NCI-H748 treated with DMSO at 0.1 percent for 48 hours (cell line): ENCODE results near the gene MED13L.
"Not testable (repeated sequence)": the region's sequence is repeated elsewhere in the genome, so short reads cannot be mapped to it uniquely, and the experiment has no call there.

Source experiments
- DNase-seq: peaks from one replicate; lab custom pipeline; 2025; lab: John Stamatoyannopoulos, UW

Gene MED13L

DNA sequence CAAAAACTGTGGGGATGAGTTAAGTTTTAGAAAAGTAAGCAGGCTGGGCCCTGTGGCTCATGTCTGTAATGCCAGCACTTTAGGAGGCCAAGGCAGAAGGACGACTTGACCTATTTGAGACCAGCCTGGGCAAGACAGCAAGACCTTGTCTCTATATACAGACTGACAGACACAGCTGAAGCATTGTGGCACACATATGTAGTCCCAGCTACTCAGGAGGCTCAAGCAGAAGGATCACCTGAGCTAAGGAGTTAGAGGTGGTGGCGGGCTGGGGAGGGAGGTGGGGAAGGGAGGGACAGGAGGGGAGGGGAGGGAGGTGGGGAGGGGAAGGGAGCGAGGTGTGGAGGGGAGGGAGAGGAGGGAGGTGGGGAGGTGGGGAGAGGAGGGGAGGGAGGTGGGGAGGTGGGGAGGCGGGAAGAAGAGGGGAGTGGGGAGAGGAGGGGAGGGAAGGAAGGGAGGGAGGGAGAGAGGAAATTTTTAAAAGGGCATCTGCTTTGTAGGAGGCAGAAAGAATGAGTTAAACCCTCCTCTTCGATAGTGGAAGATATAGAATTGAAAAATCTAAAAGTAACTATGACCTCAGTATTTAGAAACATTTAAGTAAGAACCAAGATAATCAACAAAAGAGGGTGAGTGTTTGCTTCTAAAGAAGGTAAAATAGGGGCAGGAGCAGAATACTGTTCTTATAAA lies 30.9 kb downstream of the MED13L start:
- DNase-seq, result no peak

DNA sequence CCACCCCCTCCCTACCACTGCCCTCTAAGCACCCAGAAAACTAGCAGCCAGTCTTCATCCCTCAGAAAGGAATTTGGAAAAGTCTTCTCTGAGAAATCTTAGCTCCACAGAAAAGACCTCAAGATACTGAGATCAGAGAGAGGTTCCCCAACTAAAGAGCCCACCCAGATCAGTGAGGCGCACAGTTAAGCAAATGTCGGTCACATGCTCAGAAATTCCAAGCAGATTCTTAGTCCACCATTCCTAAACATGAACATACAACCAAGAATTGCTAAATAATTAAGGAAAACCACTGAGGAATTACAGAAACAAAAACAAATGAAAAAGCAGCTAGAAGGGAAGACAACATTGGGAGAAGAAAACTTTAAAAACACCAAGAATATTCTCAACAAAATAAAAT lies 32.3 kb downstream of the MED13L start:
- DNase-seq, result no peak

DNA sequence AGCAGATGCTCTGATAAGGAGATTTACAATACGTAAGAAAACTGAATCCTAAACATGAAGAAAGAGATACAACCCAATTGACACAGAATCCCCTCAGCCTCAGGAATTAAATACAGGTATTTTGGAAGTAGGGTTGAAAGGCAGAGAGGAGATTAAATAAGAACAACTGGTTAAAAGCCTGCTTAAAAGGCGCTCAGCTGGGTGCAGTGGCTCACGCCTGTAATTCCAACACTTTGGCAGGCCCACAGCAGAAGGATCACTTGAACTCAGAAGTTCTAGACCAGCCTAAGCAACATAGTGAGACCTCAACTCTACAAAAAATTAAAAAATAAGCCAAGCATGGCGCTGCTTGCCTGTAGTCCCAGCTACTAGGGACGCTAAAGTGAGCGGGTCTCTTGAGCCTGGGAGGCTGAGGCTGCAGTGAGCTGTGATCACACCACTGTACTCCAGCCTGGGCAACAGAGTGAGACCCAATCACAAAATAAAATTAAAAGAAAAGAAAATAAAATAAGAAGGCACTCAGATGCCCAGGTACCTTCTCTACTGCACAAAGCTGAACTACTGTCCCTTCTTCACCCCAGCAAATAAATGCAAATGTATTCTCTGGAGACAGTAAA lies 32.9 kb downstream of the MED13L start:
- DNase-seq, result no peak

DNA sequence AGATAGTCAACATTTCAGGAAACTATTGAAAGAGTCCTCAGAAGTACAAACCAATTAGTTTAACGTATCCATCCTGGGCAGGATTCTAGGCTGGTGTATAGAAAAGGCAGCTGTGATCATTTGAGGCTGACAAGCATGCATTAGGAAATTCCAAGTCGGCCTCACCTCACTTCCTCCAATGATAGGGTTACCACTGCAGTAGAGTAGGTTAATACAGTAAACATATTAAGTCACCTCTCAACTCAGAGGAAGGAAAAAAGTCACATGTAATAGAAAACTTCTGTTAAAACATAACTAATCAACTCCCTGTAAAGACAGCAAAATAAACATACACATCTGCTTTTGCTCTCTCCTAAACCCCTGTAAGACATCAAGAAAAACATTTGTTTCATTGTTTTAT lies 33.5 kb downstream of the MED13L start:
- no peak for DNase-seq

DNA sequence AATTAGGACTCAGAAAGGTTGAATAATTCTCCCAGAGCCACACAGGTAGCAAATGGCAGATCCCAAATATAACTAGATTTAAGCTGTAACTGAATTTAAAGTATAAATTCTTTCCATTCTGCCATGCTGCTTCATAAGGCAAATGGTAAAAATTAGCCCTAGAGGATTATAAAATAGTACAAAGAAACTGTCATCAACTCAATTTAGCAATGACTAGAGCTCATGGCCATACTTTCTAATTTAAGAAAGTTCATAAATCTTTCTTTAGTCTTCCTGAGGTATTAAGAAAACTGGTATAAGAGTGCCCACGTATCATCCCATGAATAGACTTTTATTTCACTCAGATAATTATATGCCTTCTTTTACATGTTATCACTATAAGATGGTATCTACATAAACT lies 34.8 kb downstream of the MED13L start:
- no peak for DNase-seq

DNA sequence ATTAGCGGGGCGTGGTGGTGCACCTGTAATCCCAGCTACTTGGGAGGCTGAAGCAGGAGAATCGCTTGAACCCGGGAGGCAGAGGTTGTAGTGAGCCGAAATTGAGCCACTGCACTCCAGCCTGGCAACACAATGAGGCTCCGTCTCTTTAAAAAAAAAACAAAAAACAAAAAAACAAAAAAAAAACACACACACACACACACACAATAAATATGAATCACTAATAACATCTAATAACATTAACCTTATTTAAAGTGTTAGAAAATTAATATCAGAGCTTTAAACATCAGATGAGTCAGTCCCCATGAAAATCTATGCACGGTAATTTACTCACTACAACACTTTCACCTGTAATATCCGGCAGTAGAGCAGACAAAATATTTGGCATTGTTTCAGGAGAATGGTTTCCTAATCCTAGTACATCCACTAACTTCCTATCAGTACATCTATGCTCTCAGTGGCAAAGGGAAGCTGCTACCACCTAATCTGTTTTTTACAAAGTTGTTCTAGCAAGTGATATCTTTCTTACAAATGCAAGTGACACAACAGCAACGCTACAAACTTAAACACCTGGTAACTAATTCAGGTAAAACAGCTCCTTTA lies 36.2 kb downstream of the MED13L start:
- no peak for DNase-seq

DNA sequence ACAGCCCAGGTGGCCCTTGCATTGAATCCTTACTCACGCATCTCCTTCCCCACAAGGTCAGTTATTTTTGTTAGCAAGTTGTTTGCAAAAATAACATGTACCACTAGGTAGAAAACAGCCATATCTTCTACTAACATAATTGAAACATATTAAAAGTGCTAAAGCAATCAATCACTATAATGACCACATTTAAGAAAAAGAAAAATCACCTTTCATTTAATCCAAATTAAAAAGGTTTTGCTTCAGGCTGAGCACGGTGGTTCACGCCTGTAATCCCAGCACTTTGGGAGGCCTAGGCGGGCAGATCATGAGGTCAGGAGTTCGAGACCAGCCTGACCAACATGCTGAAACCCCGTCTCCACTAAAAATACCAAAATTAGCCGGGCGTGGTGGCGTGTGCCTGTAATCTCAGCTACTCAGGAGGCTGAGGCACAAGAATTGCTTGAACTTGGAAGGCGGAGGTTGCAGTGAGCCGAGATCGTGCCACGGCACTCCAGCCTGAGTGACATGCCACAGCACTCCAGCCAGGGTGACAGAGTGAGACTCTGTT lies 38.8 kb downstream of the MED13L start:
- DNase-seq, result not testable (repeated sequence)

DNA sequence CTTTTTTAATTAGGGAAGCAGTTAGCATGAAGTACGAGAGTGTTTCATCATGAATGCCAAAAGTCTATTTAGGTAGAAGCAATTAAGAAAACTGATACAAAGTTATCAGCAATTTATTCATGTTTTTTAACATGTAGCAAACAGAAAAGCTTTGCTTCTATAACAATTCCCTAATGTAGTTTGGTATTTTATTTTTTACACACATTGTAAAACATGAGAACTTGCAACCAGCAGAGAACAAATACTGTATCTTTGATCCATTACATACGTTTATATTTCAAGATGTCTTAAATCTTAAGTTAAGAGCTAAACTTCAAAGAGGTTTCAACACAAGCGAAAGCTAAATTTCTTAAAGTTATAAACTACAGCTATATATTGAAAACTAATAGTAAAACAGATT lies 39.3 kb downstream of the MED13L start:
- DNase-seq, result no peak

DNA sequence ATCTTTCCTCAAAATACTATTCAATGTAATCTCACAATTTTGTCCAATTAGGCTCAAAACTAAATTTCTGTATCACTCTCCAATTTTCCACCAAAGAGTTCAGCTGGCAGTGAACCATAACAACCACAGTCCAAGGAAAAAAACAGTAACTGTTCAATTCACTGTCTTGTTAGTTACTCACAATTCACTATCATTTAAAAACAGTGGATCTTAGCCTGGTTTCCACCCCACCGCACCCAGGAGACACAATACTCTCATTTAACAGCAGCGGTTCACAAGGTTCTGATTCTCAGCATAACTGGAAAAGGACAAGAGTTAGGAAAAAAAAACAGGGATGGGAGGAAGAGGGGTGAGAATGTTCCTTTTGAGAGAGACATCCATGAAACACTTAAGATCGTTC lies 40.5 kb downstream of the MED13L start:
- DNase-seq, result no peak

DNA sequence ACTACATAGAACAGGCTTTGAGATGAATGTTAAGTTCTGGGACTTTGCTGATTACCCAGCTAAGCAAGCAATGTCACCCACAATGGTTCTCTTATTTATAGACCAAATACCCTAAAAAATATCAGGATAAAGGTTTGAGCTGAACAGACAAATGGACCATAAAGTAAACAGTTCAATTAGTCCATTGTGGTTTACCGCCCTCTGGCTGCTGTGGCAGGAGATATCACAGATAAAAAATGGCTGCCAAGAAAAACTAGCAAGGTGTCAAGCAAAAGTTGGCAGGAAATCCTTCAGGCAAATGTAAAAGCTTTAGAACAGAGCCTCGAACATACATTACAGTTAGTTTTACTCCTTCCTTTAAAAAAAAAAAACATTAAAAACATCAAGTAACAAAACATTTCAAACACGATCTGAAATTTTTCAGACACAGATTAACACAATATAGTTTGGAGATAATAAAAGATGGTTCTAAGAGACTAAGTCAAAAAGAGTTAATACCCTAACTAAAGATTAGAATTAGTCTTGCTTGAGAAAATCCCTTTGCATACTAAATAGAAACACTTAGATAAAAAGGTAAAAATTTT lies 41.3 kb downstream of the MED13L start:
- peak; percentile 19 for DNase-seq

DNA sequence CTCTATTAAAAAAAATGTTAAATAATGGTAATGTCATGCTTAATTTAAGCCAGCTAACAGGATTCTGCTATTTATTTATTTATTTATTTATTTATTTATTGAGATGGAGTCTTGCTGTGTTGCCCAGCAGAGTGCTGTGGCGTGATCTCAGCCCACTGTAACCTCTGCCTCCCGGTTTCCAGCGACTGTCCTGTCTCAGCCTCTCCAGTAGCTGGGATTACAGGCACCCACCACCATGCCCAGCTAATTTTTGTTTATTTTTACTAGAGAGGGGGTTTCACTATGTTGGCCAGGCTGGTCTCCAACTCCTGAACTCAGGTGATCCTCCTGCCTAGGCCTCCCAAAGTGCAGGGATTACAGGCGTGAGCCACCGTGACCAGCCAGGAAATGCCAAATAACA lies 43.3 kb downstream of the MED13L start:
- not testable (repeated sequence) for DNase-seq

DNA sequence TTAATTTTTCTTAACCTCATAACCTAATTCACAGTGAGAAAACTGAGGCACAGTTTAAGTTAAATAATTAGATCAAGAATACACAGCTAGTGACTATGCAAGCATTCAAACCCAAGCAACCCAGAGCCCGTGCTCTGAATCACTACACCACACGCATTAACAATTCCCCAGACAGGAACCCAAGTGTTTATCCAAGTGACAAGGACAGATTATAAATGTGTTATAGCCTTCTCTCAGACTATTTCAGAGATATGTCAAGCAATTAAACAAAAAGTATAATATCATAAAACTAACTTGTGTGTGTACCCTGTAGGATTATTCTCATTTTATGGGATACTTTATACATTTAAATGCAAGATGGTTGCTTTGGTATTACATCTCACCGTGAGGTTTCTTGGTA lies 43.8 kb downstream of the MED13L start:
- DNase-seq, result no peak

DNA sequence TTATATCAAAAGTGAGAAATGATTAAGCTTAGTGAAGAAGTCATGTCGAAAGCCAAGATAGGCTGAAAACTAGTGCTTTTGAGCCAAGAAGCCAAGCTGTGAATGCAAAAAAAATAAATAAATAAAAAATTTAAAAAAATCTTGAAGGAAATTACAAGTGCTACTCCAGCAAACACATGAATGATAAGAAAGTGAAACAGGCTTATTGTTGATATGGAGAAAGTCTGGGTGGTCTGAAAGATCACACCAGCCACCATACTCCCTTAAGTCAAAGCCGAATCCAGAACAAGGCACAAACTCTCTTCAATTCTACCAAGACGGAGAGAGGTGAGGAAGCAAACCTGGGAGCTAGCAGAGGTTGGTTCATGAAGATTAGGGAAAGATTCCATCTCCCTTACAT lies 49.7 kb downstream of the MED13L start:
- DNase-seq, result no peak

DNA sequence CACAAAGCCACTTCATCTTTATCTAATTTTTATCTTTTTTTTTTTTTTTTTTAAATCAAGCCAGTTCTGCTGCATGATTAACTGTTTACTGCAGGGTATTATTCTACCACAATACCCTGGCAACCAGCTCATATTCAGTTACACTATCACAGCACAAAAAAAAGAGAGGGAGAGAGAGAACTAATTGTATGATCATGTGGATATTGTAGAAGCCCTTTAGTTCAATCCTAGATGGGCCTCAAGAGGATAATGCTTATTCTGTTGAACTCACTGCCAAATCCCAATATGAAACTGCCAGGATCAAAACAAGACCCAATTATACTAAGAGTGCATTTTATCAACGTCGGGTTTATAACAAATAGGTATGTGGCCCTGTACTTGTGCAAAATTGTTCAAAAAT lies 51.5 kb downstream of the MED13L start:
- DNase-seq, result peak; percentile 28

DNA sequence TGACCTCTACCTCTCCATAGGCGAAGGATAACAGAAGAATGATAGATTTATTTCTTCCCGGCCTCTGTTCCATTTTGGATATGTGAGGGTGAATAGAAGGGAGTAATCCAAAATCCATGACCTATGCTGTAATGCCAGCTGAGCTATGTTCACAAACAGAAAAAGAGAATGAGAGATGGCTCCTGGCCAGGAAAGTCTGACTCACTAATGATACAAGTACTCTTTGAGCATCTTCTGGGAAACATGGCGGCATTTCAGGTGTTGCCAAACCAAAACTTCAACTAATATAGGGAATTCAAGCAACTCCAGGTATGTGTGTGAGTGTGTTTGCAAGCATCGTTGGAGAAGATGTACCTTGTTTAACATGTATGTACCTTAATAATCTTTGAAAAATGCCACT lies 55.1 kb downstream of the MED13L start:
- no peak for DNase-seq

DNA sequence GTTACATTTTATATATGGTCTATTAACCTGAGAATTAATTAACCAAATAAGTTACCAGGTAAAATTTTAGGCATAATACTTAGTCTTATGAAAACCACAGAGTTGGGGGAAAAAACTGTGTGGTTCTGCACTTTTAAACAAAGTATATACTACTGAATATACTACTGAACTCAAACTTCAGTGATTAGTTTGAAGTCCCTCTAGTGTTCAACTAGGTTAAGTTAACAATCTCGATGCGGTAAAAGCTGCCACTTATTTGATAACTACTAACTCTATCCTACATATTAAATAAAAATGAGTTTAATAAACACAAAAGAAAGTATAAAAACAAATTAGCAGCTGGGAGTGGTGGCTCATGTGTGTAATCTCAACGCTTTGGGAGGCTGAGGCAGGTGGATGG lies 56.7 kb downstream of the MED13L start:
- DNase-seq, result no peak

DNA sequence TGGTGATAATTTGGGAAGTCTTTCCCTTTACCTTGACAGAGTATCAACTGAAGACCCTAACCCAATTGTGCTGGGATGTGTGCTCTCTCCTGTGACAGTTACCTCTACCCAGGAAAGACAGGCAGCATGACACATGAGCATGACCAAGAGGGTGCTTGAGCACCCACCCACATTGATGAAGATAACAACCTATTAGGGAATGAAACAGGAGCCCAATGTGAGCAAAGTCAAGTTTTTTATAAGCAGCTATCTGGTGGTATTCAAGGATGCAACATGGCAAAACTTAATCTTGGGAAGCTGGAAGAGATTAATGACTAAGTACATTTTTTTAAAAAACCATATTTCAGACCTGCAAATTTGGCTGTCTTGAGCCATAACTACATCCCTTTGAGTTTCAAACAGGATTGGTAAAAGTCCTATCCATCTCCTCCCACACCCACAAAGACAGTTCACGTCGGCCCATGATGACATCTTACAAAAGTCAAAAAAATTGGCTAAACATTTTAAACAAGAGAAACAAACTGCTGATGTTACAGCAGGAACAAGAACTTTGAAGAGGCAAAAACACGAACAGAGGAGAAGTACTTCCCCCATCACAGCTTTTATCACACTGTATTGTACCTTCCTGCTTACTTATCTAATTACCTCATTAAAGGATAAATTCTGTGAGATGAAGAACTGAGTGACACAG lies 60.3 kb downstream of the MED13L start:
- no peak for DNase-seq

DNA sequence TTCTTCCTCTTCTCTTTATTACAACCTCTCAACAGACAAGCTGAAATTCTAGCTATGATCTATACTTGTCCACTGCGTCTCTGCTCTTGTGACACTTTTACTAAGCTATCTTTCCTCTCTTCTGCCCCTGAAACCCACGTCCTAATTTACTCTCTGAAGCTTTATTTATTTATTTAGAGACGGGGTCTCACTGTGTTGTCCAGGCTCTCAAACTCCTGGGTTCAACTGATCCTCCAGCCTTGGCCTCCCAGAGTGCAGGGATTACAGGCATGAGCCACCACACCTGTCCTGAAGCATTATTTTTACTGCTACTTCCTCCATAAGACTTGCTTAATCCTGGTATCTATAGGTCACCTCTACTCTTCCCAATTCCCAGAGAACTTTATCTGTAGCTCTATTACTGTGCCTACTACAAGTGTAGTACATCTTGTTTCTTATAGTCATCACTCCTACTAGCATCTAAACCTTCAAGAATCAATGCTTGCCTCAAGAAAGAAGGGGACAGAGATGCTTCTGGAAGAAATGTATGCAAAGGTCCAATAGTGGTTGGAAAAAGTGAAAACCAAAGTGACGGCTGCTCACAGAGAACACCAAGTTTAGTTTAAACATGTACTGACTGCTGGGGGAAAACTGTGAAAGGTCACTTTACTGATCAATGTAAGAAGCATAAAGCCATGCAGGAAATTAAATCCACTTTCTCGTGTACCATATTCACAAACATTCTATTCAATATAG lies 61.3 kb downstream of the MED13L start:
- DNase-seq, result no peak

DNA sequence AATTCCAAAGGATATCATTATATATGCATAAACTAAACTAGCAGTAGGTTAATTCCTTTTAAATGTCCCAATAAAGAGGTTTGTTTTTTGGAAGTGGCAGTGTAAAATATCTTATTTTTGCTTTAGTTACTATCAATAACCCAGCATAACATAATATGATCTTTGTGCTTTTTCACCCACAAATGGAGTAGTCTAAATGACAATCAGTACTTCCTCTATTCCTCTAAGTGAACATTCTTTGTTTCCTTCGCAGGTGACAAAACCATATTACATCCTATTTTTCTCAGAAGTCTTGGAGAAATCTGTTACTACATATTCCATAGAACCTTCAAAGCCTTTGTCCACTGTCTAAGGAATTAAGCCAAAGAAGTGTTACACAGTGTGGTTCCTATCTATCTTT lies 62.5 kb downstream of the MED13L start:
- no peak for DNase-seq

DNA sequence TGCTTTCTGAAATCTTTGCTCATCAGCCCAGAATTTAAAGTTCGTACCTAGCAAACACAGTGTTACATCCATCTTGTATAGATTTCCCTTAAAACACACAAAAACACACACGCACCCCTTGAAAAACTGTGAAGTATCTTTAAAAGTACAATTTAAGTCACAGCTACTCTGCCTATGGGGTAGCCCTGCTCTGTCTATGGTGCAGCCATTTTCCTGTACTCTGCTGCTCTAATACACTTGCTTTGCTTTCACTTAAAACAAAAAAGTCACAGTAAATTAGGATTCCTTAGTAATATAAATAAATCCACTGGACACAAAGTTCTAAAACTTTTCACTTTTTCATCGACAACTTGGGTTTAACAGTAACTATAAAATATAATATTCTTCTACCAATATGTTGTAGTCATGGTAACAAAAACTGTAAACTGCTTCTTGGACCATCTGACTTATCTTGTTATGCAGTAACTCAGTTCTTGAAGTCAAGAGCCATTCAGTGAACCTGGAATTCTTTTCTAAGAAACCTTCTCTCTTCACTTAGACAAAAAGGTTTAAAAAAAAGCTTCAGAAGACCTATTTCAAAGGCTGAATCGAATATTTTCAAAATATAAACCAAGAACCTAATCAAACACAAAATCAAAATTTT lies 63.5 kb downstream of the MED13L start:
- DNase-seq, result no peak

DNA sequence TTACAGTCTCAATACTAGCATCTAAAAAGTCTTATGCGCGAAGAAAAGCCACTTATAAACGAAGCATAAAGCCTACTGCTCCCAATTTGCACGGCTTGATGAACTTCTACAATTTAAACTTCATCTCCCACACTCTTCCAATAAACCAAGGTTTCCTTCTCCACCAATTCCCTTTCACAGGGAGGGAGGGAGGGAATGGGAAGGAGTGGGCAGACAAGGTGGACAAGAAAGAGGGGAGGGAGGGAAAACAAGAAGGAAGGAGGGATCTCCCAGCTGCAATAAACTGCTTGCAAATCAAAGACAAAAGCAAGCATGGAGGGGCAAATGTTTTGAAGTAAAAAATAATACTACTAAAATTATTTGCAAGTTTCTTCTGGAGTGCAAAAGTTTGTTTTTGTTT lies 64.5 kb downstream of the MED13L start:
- DNase-seq, result no peak
